HG03442 (cell line): ENCODE data around the gene PPHLN1.

Experiments used
- ATAC-seq: cut with Tn5 transposase; IDR thresholded peaks from one replicate; pipeline ENCODE4 v1.9.1; 2021; ENCODE audit warnings: mild to moderate bottlenecking, moderate library complexity; ENCODE audit not compliant: unreplicated experiment

PPHLN1 gene

GRCh38 chr12:42474391-42474790 is 148.4 kb downstream of the PPHLN1 start:
- no peak for ATAC-seq

DNA sequence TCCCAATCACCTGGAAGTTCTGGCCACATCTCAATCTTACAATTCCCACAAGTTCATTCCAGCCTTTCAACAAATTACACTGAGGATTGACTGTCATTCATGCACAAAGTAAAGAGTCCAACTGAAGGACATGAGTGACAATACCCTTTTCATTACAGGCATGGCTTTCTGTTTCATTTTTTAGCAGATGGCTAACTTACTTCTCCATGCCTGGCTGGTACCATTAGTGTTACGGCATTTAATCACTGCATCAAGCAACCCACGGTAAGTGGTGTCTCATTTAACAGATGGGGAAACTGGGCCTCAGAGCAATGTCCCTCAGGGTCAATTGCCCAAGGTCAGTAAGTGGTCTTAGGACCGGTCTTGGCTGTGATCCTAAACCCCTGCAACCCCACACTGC is 149.1 kb downstream of the PPHLN1 start:
- ATAC-seq: peak; percentile 39

- ATAC-seq: no peak
Measured at GRCh38 chr12:42477941-42478340, 152.0 kb downstream of the PPHLN1 start.

DNA sequence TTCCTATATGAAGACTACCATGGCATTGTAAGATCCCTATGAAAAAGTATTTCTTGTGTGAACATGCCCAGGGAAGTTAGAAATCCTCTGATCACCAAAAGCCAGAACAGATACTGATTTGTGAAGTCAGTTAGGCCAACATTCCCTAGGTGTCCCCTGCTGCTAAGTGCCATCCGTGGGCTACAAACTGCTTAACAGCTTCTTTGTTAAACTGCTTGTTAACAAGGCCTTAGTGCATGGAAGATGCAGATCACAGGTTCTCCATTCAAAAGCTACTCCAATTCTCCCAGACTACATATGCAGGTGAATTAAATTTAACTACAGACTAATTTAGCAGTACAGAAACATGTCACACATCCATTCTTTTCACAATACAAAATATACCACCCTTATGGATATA is 155.4 kb downstream of the PPHLN1 start:
- ATAC-seq: no peak

DNA sequence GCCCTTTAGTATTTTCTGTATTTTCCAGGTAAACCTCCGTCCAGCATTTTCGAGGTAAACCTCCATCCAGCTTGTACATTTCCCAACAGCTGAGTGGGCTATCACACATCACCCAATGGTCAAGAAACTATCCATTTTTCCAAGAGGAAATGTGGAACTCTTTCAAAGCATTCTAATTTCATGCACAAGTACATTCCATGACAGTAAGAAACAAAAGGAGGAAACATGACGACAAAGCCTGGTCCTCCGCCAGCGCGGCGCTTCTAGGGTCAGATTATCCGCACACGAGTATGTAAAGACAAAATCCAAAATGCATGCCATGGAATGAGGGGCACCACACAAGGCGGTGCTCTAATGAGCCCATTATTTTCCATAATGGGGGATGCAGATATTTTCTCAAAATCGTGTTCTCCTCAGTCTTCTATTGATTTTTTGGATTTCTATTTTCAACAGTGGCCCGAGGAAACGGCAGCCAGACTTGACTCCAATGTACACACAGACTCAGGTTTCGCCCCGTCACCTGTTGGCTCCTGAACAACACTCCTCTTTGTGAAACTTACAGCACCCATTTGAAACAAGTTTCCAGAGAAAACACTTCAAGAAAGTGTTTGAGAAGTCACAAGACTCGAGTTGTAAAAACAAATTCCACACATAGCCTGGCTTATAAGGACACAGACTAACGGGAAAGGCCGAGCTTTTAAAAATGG is 156.2 kb downstream of the PPHLN1 start:
- no peak for ATAC-seq

DNA sequence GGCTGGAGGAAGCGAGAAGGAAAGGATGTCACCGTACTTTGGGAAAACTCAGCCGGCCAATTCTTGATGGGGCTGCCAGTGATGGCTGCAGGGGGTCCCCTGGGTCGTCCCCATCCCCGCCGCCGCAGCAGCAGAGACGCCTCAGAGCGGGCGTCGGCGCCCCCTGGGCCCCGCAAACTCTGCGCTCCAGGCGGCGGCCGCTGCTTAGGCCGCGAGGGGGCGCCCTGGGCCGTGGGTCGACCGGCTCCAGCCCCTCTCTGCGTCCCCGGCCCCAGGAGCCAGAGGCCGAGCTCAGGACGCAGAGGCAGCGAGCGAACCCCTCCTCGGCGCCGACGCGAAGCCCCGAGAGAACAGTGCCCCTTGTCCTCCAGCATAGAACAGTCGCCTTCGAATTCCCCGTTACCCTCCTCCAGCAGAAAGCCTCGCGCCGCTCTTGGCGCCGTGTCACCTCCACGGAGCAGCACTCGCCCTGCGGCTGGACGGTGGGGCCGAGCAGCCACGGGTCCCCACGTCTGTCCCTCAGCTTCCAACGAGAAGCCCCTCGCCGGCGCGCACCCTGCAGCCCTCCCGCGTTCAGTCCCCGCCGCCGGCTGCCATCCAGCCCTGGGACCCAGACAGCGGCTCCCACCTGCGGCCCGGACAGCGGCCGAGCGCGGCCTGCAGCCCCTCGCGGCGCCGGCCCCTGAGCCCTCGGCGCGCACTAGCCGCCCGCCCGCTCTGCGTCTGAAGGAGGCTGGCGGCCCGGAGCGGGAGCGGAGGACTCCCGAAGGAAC is 157.0 kb downstream of the PPHLN1 start:
- peak; percentile 82 for ATAC-seq

GRCh38 chr12:42483521-42483790 is 157.5 kb downstream of the PPHLN1 start:
- ATAC-seq: peak; percentile 23

- no peak for ATAC-seq
Measured at GRCh38 chr12:42484996-42485395, 159.0 kb downstream of the PPHLN1 start.

DNA sequence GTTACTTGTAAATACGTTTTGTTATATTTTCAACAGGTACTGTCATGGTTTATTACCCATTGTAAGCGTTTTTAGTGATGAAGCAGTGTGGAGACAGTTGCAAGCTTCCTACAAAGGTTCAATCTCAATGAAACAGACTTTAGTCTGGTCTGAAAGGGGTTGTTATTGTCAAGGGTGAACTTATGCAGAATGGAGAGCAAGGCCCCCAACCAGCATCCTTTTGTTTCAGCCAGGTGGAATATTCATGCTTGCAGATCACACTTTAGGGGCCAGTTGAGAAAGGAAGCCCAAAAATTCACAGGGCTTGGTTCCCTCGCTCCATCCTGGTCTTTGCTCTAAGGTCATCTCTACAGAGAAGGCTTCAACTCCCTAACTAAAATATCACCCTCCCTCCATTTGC is 159.9 kb downstream of the PPHLN1 start:
- no peak for ATAC-seq

DNA sequence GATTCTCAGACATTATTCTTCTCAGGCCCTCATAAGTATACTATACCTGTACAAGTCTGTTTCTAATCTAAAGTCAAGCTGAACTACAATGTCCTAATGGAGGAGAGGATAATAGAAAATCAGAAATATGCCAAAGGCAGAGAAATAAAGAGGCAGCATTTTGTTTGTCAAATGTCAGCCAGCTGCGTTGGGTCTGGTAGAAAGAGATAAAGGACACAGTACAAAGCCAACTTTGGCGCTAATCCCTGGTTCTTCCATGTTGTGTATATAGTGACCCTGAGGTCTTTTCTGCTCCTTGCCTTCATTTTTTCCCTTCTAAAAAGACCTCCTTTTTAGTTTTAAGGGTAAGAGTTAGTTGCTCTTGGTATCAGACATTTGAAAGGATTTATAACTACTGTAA is 160.4 kb downstream of the PPHLN1 start:
- no peak for ATAC-seq

DNA sequence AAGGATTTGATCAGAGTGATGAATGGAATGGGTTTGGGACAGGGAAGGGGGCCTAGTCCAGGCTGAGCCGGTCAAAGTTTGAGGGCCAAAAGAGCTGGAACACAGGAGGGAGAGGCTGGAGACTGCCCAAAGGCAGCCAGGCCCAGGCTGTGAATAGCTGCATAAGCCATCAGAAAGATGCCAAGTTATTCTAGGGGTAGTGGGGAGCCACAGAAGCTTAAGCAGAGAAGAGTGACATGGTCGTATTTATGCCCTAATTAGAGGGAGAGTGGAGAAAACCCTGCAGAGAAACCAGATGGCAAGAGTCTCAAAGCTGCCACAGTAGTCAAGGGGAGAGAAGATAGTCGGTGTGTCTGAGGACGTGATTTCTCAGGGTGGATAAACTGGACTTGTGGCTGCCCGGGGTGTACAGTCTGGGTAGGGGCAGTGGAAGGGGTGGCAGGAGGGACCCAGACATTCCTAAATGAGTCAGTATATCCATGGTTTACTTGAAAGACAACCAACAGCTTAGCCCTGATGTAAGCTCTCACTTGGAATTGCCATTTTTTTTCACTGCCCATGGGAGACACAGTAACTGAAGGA is 164.4 kb downstream of the PPHLN1 start:
- no peak for ATAC-seq
